Epidermal melanocyte (primary cell): ENCODE data around the gene ETFBKMT.

Source experiments
- DNase-seq: peaks from one replicate; pipeline ENCODE4 v3.0.0; 2011; ENCODE audit warnings: low spot score; ENCODE audit not compliant: insufficient read length

Gene ETFBKMT

GRCh38 chr12:31659087-31659942 is at the start of gene ETFBKMT:
Gene ETFBKMT, plus strand, starts transcription at chr12:31659688. Its CDS starts 2,266 bp downstream, at chr12:31661954.
- peak; percentile 76 for DNase-seq

- DNase-seq, result no peak
Measured at GRCh38 chr12:31612819-31613218, 46.7 kb upstream of the ETFBKMT start.

- no peak for DNase-seq
Measured at GRCh38 chr12:31618228-31619025, 41.1 kb upstream of the ETFBKMT start.

GRCh38 chr12:31620311-31620710 is 39.2 kb upstream of the ETFBKMT start:
- DNase-seq, result no peak

- DNase-seq, result no peak
Measured at GRCh38 chr12:31622038-31622437, 37.5 kb upstream of the ETFBKMT start.

GRCh38 chr12:31626270-31626995 is 33.1 kb upstream of the ETFBKMT start:
- no peak for DNase-seq

- no peak for DNase-seq
Measured at GRCh38 chr12:31627456-31628054, 31.9 kb upstream of the ETFBKMT start.

GRCh38 chr12:31629756-31630732 is 29.4 kb upstream of the ETFBKMT start:
- no peak for DNase-seq

GRCh38 chr12:31631023-31631724 is 28.3 kb upstream of the ETFBKMT start:
- DNase-seq, result no peak

- no peak for DNase-seq
Measured at GRCh38 chr12:31631809-31632208, 27.7 kb upstream of the ETFBKMT start.

GRCh38 chr12:31633464-31633863 is 26.0 kb upstream of the ETFBKMT start:
- DNase-seq, result no peak

GRCh38 chr12:31634620-31635019 is 24.9 kb upstream of the ETFBKMT start:
- no peak for DNase-seq

- no peak for DNase-seq
Measured at GRCh38 chr12:31641509-31642090, 17.9 kb upstream of the ETFBKMT start.

GRCh38 chr12:31644536-31644935 is 15.0 kb upstream of the ETFBKMT start:
- no peak for DNase-seq

- DNase-seq, result no peak
Measured at GRCh38 chr12:31645924-31646323, 13.6 kb upstream of the ETFBKMT start.

- DNase-seq, result no peak
Measured at GRCh38 chr12:31647086-31647491, 12.4 kb upstream of the ETFBKMT start.

- no peak for DNase-seq
Measured at GRCh38 chr12:31650918-31651317, 8.6 kb upstream of the ETFBKMT start.

GRCh38 chr12:31651893-31652521 is 7.5 kb upstream of the ETFBKMT start:
- DNase-seq, result no peak

- DNase-seq, result no peak
Measured at GRCh38 chr12:31655208-31655607, 4.3 kb upstream of the ETFBKMT start.
